ENCODE data around the gene METTL15. TPM values are rescaled to one million over a fixed set of nuclear protein-coding genes. Genes with fewer than 3 reads are reported as not detected.
"Not testable (repeated sequence)": the region's sequence is repeated elsewhere in the genome, so short reads cannot be mapped to it uniquely, and the experiment has no call there.

METTL15 gene
- total RNA-seq, 1 donor from 2014 or later: 11.4 TPM

DNA sequence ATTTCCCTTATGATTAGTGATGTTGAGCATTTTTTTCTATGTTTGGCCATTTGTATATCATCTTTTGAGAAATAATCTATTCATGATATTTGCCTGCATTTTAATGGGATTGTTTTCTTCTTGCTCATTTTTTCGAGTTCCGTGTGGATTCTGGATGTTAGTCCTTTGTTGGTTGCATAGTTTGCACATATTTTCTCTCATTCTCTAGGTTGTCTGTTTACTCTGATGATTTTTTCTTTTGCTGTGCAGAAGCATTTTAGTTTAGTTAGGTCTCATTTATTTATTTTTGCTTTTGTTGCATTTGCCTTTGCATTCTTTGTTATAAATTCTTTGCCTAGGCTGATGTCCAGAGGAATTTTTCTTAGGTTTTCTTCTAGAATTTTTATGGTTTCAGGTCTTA is 87.3 kb downstream of the METTL15 start:
- DNase-seq (ENCODE audit: low spot score): no peak

DNA sequence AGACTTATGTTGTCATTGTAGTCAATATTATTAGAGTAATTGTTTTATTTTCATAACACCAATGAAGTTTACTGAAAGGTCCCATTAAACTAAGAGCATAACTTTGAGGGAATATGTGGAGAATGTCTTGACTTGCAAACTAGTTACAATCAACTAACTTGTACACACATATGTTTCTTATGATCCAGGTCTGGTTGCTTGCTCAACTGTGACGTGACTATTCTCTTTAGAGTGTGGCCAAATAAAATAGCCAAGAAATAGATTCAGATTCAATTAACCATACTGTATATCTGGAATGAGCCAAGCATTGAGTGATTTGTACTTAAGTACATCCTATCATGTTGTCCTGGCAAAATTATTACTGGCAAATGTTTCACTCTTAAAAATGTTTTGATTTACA is 101.7 kb downstream of the METTL15 start:
- no peak for DNase-seq (ENCODE audit: low spot score)

DNA sequence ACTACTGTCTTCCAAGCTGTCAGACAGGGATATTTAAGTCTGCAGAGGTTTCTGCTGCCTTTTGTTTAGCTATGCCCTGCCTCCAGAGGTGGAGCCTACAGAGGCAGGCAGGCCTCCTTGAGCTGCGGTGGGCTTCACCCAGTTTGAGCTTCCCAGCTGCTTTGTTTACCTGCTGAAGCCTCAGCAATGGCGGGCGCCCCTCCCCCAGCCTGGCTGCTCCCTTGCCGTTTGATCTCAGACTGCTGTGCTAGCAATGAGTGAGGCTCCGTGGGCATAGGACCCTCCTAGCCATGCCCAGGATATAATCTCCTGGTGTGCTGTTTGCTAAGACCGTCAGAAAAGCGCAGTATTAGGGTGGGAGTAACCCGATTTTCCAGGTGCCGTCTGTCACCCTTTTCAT is 113.9 kb downstream of the METTL15 start:
- not testable (repeated sequence) for DNase-seq (ENCODE audit: low spot score)

DNA sequence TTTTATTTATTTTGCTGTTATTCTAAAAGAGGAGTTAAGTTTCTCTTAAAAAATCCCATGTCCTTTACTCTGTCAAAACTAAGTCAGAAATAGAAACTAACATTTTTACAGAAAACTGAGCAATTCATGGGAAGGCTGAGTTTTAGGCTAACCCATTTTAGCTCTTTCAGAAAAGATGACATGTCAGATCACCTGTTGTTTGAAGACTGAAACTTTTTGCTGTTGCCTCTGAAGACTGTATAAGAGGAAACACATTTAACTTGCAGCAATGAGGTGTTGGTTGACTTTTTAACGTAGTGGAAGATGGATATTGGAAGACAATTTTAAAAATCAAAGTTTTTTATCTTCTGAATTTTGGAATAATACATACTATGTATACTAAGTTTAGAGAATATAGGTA is 115.4 kb downstream of the METTL15 start:
- DNase-seq (ENCODE audit: low spot score): no peak

DNA sequence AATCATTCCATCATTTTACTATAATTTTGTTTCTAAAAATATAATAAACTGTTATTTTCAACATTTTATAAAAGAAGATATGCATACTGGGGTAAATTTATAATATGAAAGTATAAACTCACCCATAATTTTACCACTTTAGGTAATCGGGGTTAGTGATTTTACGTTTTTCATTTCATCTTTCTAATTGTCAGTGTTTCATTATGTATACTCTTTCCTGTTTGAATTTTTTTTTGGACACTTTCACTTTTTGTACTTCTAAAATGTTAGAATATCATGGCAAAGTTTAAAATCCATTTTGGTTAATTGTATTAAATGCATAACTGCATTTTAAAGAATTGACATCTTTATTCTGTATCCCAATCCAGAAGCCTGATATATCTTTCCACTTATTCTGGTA is 115.8 kb downstream of the METTL15 start:
- no peak for DNase-seq (ENCODE audit: low spot score)

DNA sequence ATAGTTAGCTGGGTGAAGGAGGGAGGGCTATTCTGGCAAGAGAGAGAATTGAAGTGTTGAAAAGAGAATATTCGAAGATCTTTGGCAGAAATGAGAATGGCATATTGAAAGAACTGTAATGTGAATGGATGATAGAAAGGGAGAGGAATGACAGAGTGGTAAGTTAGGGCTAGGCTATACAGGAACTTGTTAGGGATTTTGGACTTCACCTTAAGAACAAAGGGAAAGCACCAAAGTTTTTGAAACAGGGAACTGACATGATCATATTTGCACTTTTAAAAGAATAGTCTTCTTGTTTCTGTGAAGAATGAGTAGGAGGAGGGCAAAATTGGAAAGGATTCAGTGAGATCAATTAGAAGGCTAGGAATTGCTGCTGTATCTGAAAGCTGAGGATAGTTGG is 119.3 kb downstream of the METTL15 start:
- no peak for DNase-seq (ENCODE audit: low spot score)

DNA sequence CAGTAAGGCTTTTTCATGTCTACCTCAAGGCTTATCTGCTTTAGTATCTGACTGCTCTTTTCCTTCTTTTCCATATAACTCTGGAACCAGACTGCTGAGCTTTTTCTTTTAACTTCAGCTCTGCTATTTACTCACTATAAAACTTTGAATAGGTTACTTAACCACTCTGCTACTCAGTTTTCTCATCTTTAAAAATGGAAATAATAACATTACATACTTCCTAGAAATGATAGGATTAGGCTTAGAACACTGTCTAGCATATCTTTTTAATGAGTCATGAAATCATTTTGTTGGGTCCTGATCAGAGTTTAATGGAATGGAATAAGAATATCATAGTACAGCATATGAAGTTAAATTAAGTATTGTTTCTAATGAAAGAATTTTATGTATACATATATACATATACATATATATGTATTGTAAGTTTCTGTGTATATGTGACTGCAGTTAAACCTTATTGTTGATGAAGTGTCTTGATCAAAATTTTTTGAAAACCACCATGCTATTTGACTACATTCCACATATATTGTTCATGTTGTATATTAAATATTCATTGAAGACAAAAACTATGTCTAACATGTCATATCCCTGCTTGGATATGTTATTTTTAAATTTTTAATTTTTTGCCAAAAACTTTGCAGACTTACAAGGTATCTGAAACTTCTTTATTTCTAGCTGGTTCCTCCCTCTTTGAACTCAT is 120.2 kb downstream of the METTL15 start:
- DNase-seq (ENCODE audit: low spot score): no peak

DNA sequence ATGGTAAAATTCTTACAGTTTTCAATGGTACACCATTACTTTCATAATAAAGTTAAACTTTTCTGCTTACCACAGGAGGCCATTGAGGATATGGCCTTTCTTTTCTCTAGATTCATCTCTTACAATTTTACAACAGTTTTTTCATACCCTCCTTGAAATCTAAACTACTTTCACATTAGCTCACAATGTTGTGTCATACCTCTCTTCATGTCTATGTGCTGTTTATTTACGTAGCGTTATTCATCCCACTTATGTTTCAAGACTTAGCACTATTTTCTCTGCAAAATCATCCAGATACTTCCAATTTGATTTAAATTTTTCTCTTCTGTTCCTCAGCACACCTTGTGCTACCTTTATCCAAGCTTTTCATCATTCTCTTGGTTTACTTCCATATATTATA is 123.3 kb downstream of the METTL15 start:
- DNase-seq (ENCODE audit: low spot score): no peak

DNA sequence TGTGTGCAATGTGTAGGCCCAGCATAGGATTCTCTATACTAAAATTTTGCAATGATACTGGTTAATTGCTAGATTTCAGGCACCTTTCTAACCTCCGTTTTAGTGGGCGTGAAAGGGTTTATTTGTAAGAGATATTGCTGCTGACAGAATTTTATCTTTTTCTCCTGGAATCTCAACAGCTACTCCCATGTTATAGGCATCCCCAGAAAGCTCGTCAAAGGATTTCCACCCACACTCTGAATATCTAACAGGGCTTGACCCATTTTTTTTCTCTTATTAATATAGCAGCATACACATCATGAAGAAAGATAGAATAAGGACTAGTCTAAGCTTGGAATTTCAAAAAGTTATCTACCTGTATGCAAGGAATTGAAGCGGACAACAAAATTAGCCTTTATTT is 124.5 kb downstream of the METTL15 start:
- no peak for DNase-seq (ENCODE audit: low spot score)

DNA sequence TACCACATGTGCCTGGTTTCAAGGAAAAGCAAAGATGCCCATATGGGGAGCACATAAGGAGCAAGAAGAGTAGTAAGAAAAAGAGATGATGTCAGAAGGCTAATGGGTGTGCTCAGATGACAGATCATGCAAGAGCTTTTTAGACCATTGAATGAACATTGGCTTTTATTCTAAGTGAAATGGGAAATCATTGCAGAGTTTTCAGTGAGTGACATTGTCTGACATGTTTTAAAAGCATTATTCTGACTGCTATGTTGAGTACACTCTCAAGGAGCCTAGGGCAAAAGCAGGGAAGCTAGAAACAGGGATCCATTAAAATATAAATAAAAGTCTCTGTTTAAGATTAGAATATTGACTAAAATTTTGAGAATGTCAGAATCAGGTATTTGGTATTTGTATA is 133.6 kb downstream of the METTL15 start:
- DNase-seq (ENCODE audit: low spot score): no peak

DNA sequence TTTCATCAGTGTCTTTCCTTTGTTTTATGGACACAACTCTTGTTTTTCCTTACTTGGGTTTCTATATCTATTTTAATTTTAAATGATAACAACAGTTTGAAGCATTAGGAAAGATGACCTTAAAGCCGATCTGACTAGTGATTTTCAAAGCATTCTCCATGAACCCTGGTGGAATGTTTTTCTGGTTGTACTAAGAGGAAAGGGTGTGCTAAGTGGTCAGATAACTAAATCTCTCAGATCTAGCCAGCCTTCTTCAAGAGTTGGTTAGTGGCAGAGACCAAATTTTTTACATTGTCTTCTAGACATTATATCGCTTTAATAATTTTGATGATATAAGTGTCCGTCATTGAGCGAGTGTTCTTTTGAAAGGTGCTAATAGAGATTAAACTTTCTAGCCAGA is 134.4 kb downstream of the METTL15 start:
- no peak for DNase-seq (ENCODE audit: low spot score)

DNA sequence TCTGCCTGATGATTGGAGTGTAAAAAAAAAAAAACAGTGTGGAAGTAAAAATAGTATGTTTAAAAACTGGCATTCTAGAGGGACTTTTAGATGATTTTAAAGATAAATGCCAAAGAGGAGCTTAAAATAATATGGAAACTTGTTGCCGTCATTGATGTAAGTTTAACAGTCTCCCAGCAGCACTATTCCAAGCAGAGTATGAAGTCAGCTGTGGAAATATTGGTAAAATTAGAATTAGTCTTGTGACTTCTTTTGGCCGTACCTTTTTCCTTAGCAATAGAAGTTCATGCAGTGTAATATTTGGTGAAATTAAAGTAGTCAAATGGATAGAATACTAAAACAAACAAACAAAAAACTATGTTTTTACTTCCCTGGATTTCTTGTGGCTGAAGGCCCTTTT is 134.9 kb downstream of the METTL15 start:
- DNase-seq (ENCODE audit: low spot score): no peak

DNA sequence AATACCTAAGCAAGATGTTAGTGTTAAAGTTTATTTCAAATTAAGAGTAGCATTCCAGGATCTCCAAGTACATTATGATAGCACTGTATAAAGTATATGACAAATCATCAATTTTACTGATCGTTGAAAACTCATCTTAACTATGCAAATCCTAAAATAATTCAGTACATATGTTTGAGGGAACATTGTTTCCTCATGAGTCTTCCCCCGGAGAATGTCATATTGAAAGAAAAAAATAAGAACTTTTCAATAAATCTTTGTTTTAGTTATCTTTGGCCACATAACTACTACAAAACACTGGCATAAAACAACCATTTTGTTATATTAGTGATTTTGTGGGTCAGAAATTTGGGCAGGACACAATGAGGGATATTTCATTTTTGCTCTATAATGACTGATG is 135.4 kb downstream of the METTL15 start:
- DNase-seq (ENCODE audit: low spot score): no peak

DNA sequence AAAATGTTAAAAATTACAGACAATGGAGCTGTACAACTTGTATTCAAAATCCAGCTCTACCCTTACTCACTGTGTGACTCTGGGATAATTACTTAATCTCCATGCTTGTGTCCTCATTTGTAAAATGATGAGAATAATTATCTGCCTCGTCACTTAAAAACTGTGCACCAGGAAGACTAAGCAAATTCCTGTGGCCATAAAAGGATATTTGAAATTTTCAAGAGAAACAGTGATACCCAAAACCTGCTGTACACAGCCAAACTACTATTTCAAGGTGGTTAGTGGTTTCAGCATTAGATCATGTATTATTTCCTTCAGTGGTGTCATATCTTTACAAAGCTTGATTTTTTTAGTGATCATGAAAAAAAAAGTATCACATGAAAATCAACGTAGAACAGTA is 136.9 kb downstream of the METTL15 start:
- DNase-seq (ENCODE audit: low spot score): no peak

DNA sequence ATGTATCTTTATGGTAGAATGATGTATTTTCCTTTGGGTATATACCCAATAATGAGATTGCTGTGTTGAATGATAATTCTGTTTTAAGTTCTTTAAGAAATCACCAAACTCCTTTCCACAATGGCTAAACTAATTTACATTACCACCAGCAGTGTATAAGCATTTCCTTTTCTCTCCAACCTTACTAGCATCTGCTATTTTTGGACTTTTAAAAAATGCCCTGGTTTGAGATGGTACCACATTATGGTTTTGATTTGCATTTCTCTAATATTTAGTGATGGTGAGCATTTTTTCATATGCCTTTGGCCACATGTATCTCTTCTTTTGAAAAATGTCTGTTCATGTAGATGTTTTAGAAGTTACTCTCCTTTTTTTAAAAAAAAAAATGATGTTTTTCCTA is 142.0 kb downstream of the METTL15 start:
- no peak for DNase-seq (ENCODE audit: low spot score)

DNA sequence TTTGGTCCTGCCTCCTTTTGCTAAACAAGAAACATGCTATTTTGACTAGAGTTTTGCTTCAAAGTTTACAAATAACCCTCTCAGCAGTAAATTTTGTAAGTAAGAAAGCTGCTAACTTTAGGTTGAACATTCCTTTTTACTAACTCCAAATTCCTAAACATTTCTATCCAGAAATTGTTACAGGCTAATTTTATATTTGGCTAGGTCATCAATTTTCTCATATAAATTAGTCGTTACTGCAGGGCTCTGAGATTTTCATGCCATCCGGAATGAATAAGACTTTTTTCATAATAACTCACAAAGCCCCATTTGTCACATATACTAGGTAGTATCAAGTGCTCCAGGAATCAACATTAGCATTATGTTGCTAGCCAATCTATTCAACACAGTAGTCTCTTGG is 143.1 kb downstream of the METTL15 start:
- DNase-seq (ENCODE audit: low spot score): no peak

DNA sequence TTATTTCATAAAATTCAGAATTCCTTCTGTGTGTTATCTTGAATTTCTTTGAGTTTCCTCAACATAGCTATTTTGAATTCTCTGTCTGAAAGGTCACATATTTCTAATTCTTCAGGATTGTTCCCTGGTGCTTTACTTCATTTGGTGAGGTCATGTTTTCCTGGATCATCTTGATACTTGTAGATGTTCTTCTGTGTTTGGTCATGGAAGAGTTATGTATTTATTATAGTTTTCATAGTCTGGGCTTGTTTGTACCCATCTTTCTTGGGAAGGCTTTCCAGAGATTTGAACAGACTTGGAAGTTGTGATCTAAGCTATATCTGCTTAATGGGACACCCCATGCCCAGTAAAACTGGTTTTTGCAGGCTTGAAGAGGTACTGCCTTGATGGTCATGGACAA is 149.6 kb downstream of the METTL15 start:
- no peak for DNase-seq (ENCODE audit: low spot score)

DNA sequence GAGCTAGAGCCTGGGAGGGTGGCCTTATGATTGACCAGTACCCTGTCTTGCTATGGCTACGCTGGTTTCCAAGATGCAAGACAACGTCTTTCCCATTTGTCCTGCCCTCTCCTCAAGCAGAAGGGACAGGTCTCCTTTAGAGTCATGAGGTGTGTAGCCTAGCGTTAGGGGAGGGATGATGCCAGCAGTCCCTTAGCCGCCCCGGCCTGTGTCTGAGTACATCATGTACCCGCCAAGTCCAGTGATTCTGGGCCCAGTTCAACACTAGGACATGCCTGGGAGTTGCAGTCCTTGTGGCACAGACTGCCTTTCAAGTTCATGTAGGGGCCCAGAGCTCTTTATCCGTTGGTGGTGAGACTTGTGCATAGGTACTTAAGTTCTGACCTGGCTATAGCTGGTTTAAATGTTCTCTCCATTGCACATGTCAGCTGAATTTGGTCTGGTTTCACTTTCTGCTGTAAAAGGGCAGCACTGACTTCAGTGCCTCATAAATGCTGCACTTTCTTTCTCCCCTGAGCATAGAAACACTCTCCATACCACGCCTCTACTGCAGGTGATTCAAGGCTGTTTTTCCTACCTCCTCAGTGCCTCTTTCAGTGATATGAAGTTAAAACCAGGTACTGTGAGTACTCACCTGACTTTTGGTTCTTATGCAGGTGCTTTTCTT is 151.1 kb downstream of the METTL15 start:
- DNase-seq (ENCODE audit: low spot score): no peak

DNA sequence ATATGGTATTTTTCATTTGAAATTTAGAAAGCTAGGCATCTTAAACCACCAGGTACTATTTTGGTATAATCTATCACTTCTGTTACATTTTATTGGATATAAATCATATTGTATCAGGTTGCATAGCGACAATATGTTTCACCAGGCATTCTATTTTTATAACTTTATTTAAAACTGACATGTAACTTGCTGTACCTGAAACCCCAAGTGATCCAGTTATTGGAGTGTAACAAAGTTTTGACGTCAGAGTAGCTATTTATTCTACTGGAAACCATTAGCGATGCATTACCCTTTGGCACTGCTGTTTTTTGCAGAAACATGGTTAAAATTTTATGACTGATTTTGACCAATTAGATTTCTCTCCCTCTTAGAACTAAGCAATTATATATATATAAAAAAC is 160.7 kb downstream of the METTL15 start:
- DNase-seq (ENCODE audit: low spot score): no peak

DNA sequence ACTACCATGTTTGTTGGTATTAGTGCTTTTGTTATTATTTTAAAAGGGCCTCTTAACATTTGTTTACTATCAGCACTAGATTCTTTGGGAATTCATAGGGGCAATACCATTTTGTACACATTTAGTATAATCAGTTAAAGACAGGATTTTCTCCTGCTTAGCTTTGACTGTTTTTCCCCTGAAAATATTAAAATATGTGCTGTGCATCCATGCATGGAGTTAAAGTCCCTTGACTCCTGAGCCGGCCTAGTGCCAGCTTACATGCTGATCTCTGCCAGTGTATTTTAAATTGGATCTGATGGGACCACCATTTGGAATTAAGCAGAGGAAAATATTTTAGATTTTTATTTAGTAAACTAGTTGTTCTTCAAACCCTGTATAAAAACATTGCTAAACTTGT is 161.4 kb downstream of the METTL15 start:
- no peak for DNase-seq (ENCODE audit: low spot score)

DNA sequence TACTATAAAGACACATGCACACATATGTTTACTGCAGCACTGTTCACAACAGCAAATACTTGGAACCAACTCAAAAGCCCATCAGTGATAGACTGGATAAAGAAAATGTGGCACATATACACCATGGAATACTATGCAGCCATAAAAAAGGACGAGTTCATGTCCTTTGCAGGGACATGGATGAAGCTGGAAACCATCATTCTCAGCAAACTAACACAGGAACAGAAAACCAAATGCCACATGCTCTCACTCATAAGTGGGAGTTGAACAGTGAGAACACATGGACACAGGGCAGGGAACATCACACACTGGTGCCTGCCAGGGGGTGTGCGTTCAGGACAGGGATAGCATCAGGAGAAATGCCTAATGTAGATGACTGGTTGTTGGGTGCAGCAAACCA is 164.1 kb downstream of the METTL15 start:
- not testable (repeated sequence) for DNase-seq (ENCODE audit: low spot score)

DNA sequence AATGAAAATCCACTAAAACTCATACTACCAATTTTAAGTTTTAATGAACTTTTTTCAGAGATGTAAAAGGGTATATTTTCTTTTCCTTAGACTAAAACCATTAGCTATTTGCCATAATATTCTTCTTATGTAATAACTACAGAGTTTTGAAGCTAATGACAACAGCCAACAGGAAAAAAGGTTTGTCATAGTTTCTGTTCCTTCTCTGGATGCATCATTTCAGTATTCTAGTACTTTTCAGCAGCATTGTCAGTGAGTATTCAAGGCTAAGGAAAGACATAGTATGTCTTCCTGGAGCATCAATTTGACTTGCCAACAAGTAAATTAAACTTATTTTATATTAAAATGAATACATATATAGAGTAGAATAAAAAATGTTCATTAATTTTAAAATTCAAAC is 166.0 kb downstream of the METTL15 start:
- no peak for DNase-seq (ENCODE audit: low spot score)

DNA sequence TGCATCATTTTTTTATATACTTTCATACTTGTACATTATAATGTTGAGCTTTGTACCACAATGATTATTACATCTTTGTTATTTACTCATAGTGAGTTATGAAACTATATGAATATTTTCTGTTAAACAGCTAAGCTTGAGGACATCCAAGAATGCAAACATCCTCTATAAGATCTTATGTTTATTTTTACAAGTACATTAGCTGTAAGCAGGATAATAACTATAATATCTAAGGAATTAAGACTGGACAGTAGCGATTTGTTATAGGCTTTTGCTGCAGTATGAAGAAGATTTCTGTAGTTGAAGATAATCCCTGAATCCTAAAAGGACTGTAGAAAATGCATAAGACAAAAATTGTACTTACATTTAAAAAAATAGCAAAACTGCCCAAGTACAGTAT is 176.0 kb downstream of the METTL15 start:
- no peak for DNase-seq (ENCODE audit: low spot score)

DNA sequence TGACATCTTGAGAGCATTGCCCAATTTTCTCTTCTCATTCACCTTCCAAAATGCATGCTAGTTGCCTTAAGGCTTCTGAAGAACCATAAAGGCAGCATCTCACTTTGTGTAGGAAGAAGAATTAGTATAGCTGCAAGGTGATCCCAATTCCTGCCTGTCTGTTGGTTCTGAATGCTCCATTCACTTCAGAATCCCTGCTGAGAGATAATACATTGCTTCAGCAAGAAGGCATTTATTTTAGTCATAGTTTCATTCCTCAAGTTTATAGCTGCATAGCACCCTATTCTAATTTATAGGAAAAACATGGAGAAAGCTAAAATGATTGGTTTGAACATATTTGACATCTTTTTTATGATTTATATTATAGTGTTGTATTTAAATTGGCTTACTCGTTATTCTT is 181.3 kb downstream of the METTL15 start:
- no peak for DNase-seq (ENCODE audit: low spot score)

Measured in mucosa of gallbladder (tissue), 1 donor.